ENCODE measurements around the gene PPP1R10. TPM values are rescaled to one million over a fixed set of nuclear protein-coding genes. Genes with fewer than 3 reads are reported as not detected.

PPP1R10 gene
- total and polyA plus RNA-seq, 2 of the 13 experiments (the other 11 are each of a cell fraction or from before 2014, with no cell fraction given) = 26.3 to 38.4 TPM

DNA sequence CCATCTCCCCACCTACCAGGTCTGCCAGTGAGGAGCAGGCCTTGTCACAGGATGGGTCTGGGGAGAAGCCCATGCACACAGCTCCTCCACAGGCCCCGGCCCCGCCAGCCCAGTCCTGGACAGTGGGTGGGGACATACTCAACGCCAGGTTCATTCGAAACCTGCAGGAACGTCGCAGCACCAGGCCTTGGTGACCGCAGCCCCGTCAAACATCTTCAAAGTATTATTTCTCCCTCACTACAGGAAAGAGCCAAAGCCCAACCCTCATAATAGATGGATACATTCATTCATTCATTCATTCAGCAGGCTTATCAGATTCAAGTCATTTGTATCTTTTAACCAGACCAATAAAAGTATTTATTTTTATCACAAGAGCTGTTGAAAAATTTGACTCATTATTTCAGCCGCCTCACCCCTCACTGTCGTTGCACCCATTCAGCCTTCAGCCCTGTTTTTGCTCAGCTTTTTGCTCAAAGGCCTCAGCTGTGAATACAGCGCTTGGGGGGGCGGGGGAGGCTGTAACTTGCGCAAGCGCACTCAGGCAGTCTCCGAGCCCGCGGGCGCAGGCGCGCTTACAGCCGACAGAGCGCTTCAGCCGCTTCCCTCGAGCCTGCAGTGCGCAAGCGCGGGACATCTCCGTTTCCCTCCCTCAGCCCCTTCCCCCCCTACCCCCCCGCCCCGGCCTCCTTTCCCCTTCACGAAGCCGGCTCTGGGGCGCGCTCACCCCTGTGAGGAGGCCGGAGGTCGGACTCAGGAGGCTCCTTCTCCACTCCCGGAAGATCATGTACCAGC is 29.6 kb upstream of the PPP1R10 start, which contains the start of gene C6orf136 (continued):
- TF ChIP-seq POLR2A (IDR thresholded peaks at IDR 0.05; ENCODE audit: insufficient read depth in 1 of 2, low read depth in 2 of 2, low read length in 2 of 2) (no peak), ZNF616 (CRISPR knock-in tag; IDR thresholded peaks at IDR 0.05; ENCODE audit: low read depth) (no peak), YY1 (IDR thresholded peaks at IDR 0.05; ENCODE audit: insufficient read depth, insufficient replicate concordance, low read depth, low read length) (peak; percentile 15), DMAP1 (CRISPR knock-in tag; IDR thresholded peaks at IDR 0.05) (no peak), ZNF567 (CRISPR knock-in tag; IDR thresholded peaks at IDR 0.05; ENCODE audit: borderline replicate concordance) (no peak; the same call in 1 of the 2 replicates), ZBTB8A (CRISPR knock-in tag; IDR thresholded peaks at IDR 0.05; ENCODE audit: borderline replicate concordance, low read depth) (no peak), ZNF562 (CRISPR knock-in tag; IDR thresholded peaks at IDR 0.05; ENCODE audit: borderline replicate concordance) (no peak), U2AF1 (optimal IDR thresholded peaks at IDR 0.05; ENCODE audit: low read depth, low read length) (no peak), ZFP36L1 (CRISPR knock-in tag; IDR thresholded peaks at IDR 0.05) (no peak), POLR2G (IDR thresholded peaks at IDR 0.05; ENCODE audit: low read depth, low read length) (no peak), ZNF451 (CRISPR knock-in tag; IDR thresholded peaks at IDR 0.05) (no peak; the same call in 1 of the 2 replicates), MAFG (CRISPR knock-in tag; IDR thresholded peaks at IDR 0.05) (no peak), ATF7-NPFF (CRISPR knock-in tag; IDR thresholded peaks at IDR 0.05; ENCODE audit: low read depth) (no peak), JUND (CRISPR knock-in tag; IDR thresholded peaks at IDR 0.05) (no peak)
- TF ChIP-seq, protein P1, sequence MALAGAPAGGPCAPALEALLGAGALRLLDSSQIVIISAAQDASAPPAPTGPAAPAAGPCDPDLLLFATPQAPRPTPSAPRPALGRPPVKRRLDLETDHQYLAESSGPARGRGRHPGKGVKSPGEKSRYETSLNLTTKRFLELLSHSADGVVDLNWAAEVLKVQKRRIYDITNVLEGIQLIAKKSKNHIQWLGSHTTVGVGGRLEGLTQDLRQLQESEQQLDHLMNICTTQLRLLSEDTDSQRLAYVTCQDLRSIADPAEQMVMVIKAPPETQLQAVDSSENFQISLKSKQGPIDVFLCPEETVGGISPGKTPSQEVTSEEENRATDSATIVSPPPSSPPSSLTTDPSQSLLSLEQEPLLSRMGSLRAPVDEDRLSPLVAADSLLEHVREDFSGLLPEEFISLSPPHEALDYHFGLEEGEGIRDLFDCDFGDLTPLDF (CRISPR knock-in tag; IDR thresholded peaks at IDR 0.05) = no peak
- TF ChIP-seq, protein P2, sequence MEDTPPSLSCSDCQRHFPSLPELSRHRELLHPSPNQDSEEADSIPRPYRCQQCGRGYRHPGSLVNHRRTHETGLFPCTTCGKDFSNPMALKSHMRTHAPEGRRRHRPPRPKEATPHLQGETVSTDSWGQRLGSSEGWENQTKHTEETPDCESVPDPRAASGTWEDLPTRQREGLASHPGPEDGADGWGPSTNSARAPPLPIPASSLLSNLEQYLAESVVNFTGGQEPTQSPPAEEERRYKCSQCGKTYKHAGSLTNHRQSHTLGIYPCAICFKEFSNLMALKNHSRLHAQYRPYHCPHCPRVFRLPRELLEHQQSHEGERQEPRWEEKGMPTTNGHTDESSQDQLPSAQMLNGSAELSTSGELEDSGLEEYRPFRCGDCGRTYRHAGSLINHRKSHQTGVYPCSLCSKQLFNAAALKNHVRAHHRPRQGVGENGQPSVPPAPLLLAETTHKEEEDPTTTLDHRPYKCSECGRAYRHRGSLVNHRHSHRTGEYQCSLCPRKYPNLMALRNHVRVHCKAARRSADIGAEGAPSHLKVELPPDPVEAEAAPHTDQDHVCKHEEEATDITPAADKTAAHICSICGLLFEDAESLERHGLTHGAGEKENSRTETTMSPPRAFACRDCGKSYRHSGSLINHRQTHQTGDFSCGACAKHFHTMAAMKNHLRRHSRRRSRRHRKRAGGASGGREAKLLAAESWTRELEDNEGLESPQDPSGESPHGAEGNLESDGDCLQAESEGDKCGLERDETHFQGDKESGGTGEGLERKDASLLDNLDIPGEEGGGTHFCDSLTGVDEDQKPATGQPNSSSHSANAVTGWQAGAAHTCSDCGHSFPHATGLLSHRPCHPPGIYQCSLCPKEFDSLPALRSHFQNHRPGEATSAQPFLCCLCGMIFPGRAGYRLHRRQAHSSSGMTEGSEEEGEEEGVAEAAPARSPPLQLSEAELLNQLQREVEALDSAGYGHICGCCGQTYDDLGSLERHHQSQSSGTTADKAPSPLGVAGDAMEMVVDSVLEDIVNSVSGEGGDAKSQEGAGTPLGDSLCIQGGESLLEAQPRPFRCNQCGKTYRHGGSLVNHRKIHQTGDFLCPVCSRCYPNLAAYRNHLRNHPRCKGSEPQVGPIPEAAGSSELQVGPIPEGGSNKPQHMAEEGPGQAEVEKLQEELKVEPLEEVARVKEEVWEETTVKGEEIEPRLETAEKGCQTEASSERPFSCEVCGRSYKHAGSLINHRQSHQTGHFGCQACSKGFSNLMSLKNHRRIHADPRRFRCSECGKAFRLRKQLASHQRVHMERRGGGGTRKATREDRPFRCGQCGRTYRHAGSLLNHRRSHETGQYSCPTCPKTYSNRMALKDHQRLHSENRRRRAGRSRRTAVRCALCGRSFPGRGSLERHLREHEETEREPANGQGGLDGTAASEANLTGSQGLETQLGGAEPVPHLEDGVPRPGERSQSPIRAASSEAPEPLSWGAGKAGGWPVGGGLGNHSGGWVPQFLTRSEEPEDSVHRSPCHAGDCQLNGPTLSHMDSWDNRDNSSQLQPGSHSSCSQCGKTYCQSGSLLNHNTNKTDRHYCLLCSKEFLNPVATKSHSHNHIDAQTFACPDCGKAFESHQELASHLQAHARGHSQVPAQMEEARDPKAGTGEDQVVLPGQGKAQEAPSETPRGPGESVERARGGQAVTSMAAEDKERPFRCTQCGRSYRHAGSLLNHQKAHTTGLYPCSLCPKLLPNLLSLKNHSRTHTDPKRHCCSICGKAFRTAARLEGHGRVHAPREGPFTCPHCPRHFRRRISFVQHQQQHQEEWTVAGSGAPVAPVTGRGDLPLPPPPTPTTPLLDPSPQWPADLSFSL (CRISPR knock-in tag; IDR thresholded peaks at IDR 0.05) = no peak
- TF ChIP-seq, protein P3, sequence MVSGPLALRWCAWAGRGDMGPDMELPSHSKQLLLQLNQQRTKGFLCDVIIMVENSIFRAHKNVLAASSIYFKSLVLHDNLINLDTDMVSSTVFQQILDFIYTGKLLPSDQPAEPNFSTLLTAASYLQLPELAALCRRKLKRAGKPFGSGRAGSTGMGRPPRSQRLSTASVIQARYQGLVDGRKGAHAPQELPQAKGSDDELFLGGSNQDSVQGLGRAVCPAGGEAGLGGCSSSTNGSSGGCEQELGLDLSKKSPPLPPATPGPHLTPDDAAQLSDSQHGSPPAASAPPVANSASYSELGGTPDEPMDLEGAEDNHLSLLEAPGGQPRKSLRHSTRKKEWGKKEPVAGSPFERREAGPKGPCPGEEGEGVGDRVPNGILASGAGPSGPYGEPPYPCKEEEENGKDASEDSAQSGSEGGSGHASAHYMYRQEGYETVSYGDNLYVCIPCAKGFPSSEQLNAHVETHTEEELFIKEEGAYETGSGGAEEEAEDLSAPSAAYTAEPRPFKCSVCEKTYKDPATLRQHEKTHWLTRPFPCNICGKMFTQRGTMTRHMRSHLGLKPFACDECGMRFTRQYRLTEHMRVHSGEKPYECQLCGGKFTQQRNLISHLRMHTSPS (CRISPR knock-in tag; IDR thresholded peaks at IDR 0.05; ENCODE audit: low read depth) = no peak
- TF ChIP-seq, protein P4, sequence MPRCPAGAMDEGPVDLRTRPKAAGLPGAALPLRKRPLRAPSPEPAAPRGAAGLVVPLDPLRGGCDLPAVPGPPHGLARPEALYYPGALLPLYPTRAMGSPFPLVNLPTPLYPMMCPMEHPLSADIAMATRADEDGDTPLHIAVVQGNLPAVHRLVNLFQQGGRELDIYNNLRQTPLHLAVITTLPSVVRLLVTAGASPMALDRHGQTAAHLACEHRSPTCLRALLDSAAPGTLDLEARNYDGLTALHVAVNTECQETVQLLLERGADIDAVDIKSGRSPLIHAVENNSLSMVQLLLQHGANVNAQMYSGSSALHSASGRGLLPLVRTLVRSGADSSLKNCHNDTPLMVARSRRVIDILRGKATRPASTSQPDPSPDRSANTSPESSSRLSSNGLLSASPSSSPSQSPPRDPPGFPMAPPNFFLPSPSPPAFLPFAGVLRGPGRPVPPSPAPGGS (CRISPR knock-in tag; IDR thresholded peaks at IDR 0.05) = no peak
